ENCODE data around the gene HDDC3. TPM values are rescaled to one million over a fixed set of nuclear protein-coding genes. Genes with fewer than 3 reads are reported as not detected.

HDDC3 gene
- total and polyA plus RNA-seq, 2 donors (not counting 3 experiments of a cell fraction or from before 2014, with no cell fraction given) = 16.0 to 20.2 TPM

DNA sequence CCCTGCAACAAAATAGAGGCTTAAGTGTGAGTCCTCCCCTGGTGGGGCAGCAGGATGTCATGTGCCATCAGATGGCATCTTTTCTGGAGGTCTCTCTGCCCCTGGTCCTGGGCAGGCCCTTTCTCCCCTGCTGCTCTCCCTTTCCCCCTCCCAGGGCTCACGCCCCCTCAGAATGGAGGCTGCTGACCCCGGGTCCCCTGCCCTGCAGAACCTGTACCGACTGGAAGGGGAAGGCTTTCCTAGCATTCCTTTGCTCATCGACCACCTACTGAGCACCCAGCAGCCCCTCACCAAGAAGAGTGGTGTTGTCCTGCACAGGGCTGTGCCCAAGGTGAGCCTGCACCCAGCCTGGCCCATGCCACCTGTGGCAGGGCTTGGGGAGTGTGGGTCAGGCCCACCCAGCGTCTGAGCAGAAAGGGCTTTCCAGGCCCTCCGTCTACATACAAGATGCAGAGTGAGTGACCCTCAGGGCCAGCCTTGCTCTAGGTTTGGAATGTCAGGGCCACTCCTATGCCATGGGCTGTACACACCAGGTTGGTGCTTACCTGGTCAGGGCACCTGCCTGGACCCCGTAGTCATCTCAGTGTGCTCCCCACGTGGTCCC is 40.9 kb downstream of the HDDC3 start:
- TF ChIP-seq MYC (IDR thresholded peaks at IDR 0.05; ENCODE audit: low read depth, low read length) (no peak), GATA2 (IDR thresholded peaks at IDR 0.05; ENCODE audit: insufficient read depth, insufficient read length, low read depth, low read length) (no peak), CTCF (IDR thresholded peaks at IDR 0.05; ENCODE audit: extremely low read depth in 1 of 2, insufficient read depth in 1 of 2, low read depth in 1 of 2, low read length in 2 of 2) (no peak), JUN (IDR thresholded peaks at IDR 0.05; ENCODE audit: borderline replicate concordance, insufficient read depth, insufficient read length, low read depth) (no peak), FOS (IDR thresholded peaks at IDR 0.05; ENCODE audit: borderline replicate concordance, insufficient read depth, low read length) (no peak), POLR2A (IDR thresholded peaks at IDR 0.05; ENCODE audit: low read depth, low read length) (no peak), EZH2 (IDR thresholded peaks at IDR 0.05; ENCODE audit: borderline replicate concordance, low read depth, low read length, severe bottlenecking) (no peak), POLR2AphosphoS5 (IDR thresholded peaks at IDR 0.05; ENCODE audit: insufficient read depth, low read depth, low read length) (no peak)
- TF ChIP-seq, protein P1, sequence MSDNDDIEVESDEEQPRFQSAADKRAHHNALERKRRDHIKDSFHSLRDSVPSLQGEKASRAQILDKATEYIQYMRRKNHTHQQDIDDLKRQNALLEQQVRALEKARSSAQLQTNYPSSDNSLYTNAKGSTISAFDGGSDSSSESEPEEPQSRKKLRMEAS (IDR thresholded peaks at IDR 0.05; ENCODE audit: insufficient read depth, insufficient read length) = no peak
- POLR2A ChIA-PET = no interaction called here
- FAIRE-seq (no peak), DNase-seq (ENCODE audit: low read depth, low spot score) (no peak)
- intact Hi-C loops (cut with micrococcal nuclease) = no loop called here
- Histone ChIP-seq H3K4me2 (ENCODE audit: insufficient read depth, low read length) (no peak overlapping the region), H3K4me1 (ENCODE audit: control insufficient read depth, extremely low read depth, insufficient read depth, low read length) (no peaks in the 10 kb centered on the region), H3K9me3 (replicated peaks; ENCODE audit: control insufficient read depth, insufficient read depth, low read length) (no peaks in the 10 kb centered on the region), H3K9me1 (replicated peaks; ENCODE audit: control insufficient read depth, extremely low read depth, insufficient read depth, low read length) (no peaks in the 10 kb centered on the region), H4K20me1 (replicated peaks; ENCODE audit: control insufficient read depth, extremely low read depth, insufficient read depth, low read length) (no peaks in the 10 kb centered on the region), H2AFZ (ENCODE audit: low read depth, low read length) (no peak overlapping the region), H3K9ac (replicated peaks; ENCODE audit: extremely low read depth, insufficient read depth, low read length) (no peak overlapping the region), H3K27me3 (ENCODE audit: control insufficient read depth in 2 of 2, insufficient read depth in 2 of 2, low read length in 2 of 2) (no peaks in the 10 kb centered on the region), H3K36me3 (ENCODE audit: control insufficient read depth in 2 of 2, extremely low read depth in 1 of 2, insufficient read depth in 2 of 2, low read length in 2 of 2) (peaks cover 11 to 53% of the 10 kb centered on the region in 2 experiments), H3K79me2 (ENCODE audit: control insufficient read depth, insufficient read depth, low read length) (peaks cover 6% of the 10 kb centered on the region), H3K27ac (ENCODE audit: insufficient read depth, low read depth, low read length) (no peak overlapping the region), H3K4me3 (replicated peaks in 1 of 3; ENCODE audit: insufficient read depth in 1 of 3, low read depth in 1 of 3, low read length in 3 of 3) (no peak overlapping the region)
- BruUV-seq (replicated peaks) = no TSS peak
- CTCF ChIA-PET = no interaction called here
- dilution Hi-C loops (cut with MboI; ENCODE audit: extremely low pct_ligation_motif_present, low sequenced_read_pairs) = no loop called here
